Neuron (in vitro differentiated cells): ENCODE results near the gene ARPIN.
"Not testable (repeated sequence)": the region's sequence is repeated elsewhere in the genome, so short reads cannot be mapped to it uniquely, and the experiment has no call there.

ENCODE experiments used
- H2AFZ ChIP-seq: one replicate; pipeline ENCODE4 v1.6.1; 2013; ENCODE audit warnings: low read depth, mild to moderate bottlenecking, inconsistent platforms, low read length, moderate library complexity
- H3K27me3 ChIP-seq: one replicate; pipeline ENCODE4 v1.6.1; 2013; ENCODE audit warnings: low read length; ENCODE audit not compliant: insufficient read depth
- H3K36me3 ChIP-seq: one replicate; pipeline ENCODE4 v1.6.1; 2013; ENCODE audit warnings: low read length; ENCODE audit not compliant: insufficient read depth
- H3K4me1 ChIP-seq: one replicate; pipeline ENCODE4 v1.6.1; 2013; ENCODE audit warnings: low read length; ENCODE audit not compliant: insufficient read depth
- H3K4me3 ChIP-seq: 2 replicates; pipeline ENCODE4 v1.5.1; 2013; ENCODE audit warnings: mild to moderate bottlenecking, low read length, moderate library complexity
- H3K9me3 ChIP-seq: one replicate; pipeline ENCODE4 v1.6.1; 2013; ENCODE audit warnings: low read length

The ARPIN gene

GRCh38 chr15:89860431-89860830 lies 52.3 kb downstream of the ARPIN start:
- H3K9me3 ChIP-seq: no peaks in the 10 kb centered on the region
- no peak overlapping the region for H3K4me3 ChIP-seq
- H3K36me3 ChIP-seq: peaks cover 45% of the 10 kb centered on the region
- H3K4me1 ChIP-seq: no peaks in the 10 kb centered on the region
- no peaks in the 10 kb centered on the region for H3K27me3 ChIP-seq
- no peak overlapping the region for H2AFZ ChIP-seq

DNA sequence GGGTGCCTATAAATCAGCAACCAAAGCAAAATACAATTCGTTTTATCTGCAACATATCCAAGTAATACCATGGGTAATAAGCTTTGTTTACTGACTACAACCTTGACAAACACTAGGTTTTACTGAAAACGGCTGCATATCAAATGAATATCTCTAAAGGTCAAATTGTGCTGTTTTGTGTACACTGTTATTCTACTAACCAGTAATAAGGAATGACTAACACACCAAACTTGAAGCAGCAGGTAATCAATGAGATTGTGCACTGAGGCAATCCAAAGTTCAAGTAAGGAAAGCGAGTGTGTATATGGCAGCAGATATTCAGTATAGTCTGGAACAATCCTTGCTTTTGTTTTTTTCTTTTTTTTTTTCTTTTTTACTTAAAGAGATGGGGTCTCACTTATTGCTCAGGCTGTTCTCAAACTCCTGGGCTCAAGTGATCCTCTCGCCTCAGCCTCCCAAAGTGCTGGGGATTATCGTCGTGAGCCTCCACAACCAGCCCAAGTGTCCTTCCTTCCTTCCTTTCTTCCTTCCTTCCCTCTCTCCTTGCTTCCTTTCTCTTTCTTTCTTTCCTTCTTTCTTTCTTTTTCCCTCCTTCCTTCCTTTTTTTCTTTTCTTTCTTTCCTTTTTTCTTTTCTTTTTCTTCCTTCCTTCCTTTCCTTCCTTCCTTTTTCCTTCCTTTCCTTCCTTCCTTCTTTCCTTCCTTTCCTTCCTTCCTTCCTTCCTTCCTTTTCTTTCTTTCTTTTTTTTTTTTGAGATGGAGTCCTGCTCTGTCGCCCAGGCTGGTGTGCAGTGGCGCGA lies 53.9 kb downstream of the ARPIN start:
- Histone ChIP-seq H3K36me3 (peaks cover 36% of the 10 kb centered on the region), H2AFZ (no peak overlapping the region), H3K27me3 (no peaks in the 10 kb centered on the region)

DNA sequence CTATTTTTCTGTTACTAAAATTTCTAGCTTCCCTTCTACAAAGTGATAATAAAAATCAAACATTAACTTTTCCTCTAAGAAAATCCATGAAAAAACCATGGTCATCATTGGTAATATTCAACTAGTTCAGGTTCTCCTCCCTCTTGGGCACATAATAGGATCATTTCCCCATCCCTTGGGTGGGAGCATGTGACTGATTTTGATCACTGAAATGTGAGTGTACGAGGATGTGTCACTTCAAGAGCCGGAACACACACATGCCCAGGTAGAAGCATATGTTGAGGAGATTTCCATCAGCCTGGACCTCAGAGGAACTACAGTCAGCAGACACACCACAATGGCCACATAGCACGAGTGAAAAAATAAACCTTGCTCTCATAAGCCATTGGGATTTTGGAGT lies 55.1 kb downstream of the ARPIN start:
- no peak overlapping the region for H2AFZ ChIP-seq
- peaks cover 33% of the 10 kb centered on the region for H3K36me3 ChIP-seq
- H3K9me3 ChIP-seq: no peaks in the 10 kb centered on the region
- no peaks in the 10 kb centered on the region for H3K27me3 ChIP-seq
- H3K4me3 ChIP-seq: no peak overlapping the region
- no peaks in the 10 kb centered on the region for H3K4me1 ChIP-seq

More for the DNA sequence above, 53.9 kb downstream of the ARPIN start:
- no peaks in the 10 kb centered on the region for H3K4me1 ChIP-seq
- no peak overlapping the region for H3K4me3 ChIP-seq
- H3K9me3 ChIP-seq: no peaks in the 10 kb centered on the region

DNA sequence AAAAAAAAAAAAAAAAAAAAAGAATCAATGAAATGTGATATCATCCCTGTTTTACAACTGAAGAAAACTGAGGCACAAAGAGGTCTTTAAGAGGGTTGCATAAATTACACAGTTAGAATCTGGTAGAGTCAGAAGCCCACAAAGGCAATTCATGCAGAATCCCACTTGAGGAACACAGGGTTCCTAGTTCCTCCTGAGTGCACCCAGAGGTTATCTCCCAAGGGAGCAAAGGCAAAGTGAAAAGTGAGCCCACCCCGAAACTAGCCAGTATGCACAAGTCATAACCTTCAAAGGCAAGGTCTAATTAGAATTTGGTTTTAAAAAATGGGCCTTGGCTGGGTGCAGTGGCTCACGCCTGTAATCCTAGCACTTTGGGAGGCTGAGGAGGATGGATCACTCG lies 56.8 kb downstream of the ARPIN start:
- H3K4me3 ChIP-seq: no peak overlapping the region
- H2AFZ ChIP-seq: no peak overlapping the region
- H3K27me3 ChIP-seq: no peaks in the 10 kb centered on the region
- no peaks in the 10 kb centered on the region for H3K9me3 ChIP-seq
- H3K4me1 ChIP-seq: no peaks in the 10 kb centered on the region
- peaks cover 30% of the 10 kb centered on the region for H3K36me3 ChIP-seq

- not testable (repeated sequence) for H3K4me1 ChIP-seq, H3K27me3 ChIP-seq, H2AFZ ChIP-seq, H3K4me3 ChIP-seq, H3K9me3 ChIP-seq
- H3K36me3 ChIP-seq: peaks cover 26% of the 10 kb centered on the region
These were observed 57.9 kb downstream of the ARPIN start for GRCh38 chr15:89854863-89855262.

GRCh38 chr15:89852342-89852995 lies 60.3 kb downstream of the ARPIN start:
- Histone ChIP-seq H3K27me3 (no peaks in the 10 kb centered on the region), H2AFZ (no peak overlapping the region), H3K36me3 (peaks cover 24% of the 10 kb centered on the region), H3K4me1 (no peaks in the 10 kb centered on the region), H3K4me3 (no peak overlapping the region), H3K9me3 (no peaks in the 10 kb centered on the region)

GRCh38 chr15:89851673-89852341 lies 60.9 kb downstream of the ARPIN start:
- no peak overlapping the region for H2AFZ ChIP-seq
- no peaks in the 10 kb centered on the region for H3K9me3 ChIP-seq
- H3K4me1 ChIP-seq: no peaks in the 10 kb centered on the region
- H3K4me3 ChIP-seq: no peak overlapping the region
- peaks cover 23% of the 10 kb centered on the region for H3K36me3 ChIP-seq
- H3K27me3 ChIP-seq: no peaks in the 10 kb centered on the region

DNA sequence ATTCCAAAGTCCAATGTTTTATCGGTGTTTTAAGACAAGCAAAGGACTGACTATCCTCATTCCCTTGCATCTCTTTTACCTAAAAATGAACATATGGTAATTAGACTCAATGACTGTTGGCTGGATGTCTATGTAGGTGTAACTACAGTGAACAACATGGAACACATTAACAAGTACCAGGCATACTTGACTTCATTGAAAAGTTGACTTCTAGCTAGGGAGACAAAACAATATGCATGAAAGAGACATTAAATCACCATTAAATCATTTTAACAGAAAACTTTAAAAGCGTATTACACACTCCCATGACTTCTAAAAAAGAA lies 63.8 kb downstream of the ARPIN start:
- H3K36me3 ChIP-seq: peaks cover 27% of the 10 kb centered on the region
- H3K27me3 ChIP-seq: no peaks in the 10 kb centered on the region
- H2AFZ ChIP-seq: no peak overlapping the region
- no peak overlapping the region for H3K4me3 ChIP-seq
- H3K4me1 ChIP-seq: no peaks in the 10 kb centered on the region
- no peaks in the 10 kb centered on the region for H3K9me3 ChIP-seq

- H3K4me1 ChIP-seq: no peaks in the 10 kb centered on the region
- no peak overlapping the region for H3K4me3 ChIP-seq
These were observed 65.7 kb downstream of the ARPIN start for GRCh38 chr15:89847101-89847500.

GRCh38 chr15:89845305-89845893 lies 67.4 kb downstream of the ARPIN start:
- H3K36me3 ChIP-seq: peaks cover 24% of the 10 kb centered on the region
- no peaks in the 10 kb centered on the region for H3K27me3 ChIP-seq
- no peak overlapping the region for H2AFZ ChIP-seq
- H3K9me3 ChIP-seq: no peaks in the 10 kb centered on the region
- H3K4me3 ChIP-seq: no peak overlapping the region
- H3K4me1 ChIP-seq: no peaks in the 10 kb centered on the region

More at GRCh38 chr15:89847101-89847500, 65.7 kb downstream of the ARPIN start:
- H3K27me3 ChIP-seq: no peaks in the 10 kb centered on the region
- no peaks in the 10 kb centered on the region for H3K9me3 ChIP-seq
- no peak overlapping the region for H2AFZ ChIP-seq
- H3K36me3 ChIP-seq: peaks cover 19% of the 10 kb centered on the region
